Neural progenitor cell (in vitro differentiated cells): Measurements from ENCODE around the gene LACTB. TPM values are rescaled to one million over a fixed set of nuclear protein-coding genes. Genes with fewer than 3 reads are reported as not detected.

Experiments
- DNase-seq: peaks from one replicate; pipeline ENCODE4 v3.0.0-alpha.2; 2016; ENCODE audit warnings: low spot score
- H2AFZ ChIP-seq: fragments of 200-600 bp; sonication (generic); replicated peaks from 2 replicates; pipeline ENCODE4 v1.6.1; 2016; ENCODE audit warnings: antibody characterized with exemption
- H3F3A ChIP-seq: fragments of 200-600 bp; sonication (generic); 2 replicates; pipeline ENCODE4 v1.6.1; 2016; ENCODE audit warnings: antibody characterized with exemption, low read depth
- H3K27ac ChIP-seq: fragments of 200-600 bp; sonication (generic); 2 replicates; pipeline ENCODE4 v1.5.1; 2016; ENCODE audit warnings: mild to moderate bottlenecking
- H3K27me3 ChIP-seq: fragments of 200-600 bp; sonication (generic); 2 replicates; pipeline ENCODE4 v1.6.1; 2016; ENCODE audit warnings: mild to moderate bottlenecking, moderate library complexity
- H3K36me3 ChIP-seq: fragments of 200-600 bp; sonication (generic); 2 replicates; pipeline ENCODE4 v1.5.1; 2016
- H3K4me1 ChIP-seq: fragments of 200-600 bp; sonication (generic); 2 replicates; pipeline ENCODE4 v1.6.1; 2016; ENCODE audit warnings: mixed run types
- H3K4me2 ChIP-seq: fragments of 200-600 bp; sonication (generic); 2 replicates; pipeline ENCODE4 v1.6.1; 2016
- H3K4me3 ChIP-seq: fragments of 200-600 bp; sonication (generic); 2 replicates; pipeline ENCODE4 v1.5.1; 2016
- H3K79me2 ChIP-seq: fragments of 200-600 bp; sonication (generic); 2 replicates; pipeline ENCODE4 v1.6.1; 2016; ENCODE audit warnings: low read depth
- H3K9ac ChIP-seq: fragments of 200-600 bp; sonication (generic); 2 replicates; pipeline ENCODE4 v1.6.1; 2016
- H3K9me3 ChIP-seq: fragments of 200-600 bp; sonication (generic); 2 replicates; pipeline ENCODE4 v1.5.1; 2016; ENCODE audit warnings: low read depth
- H4K20me1 ChIP-seq: fragments of 200-600 bp; sonication (generic); 2 replicates; pipeline ENCODE4 v1.6.1; 2016; ENCODE audit warnings: low read depth
- H3K27ac Mint-ChIP-seq: 3 replicates; pipeline ENCODE4 v1.8.0; 2021; ENCODE audit warnings: mixed read lengths
- H3K27me3 Mint-ChIP-seq: 2 replicates; pipeline ENCODE4 v1.8.0; 2022; ENCODE audit warnings: low read depth, mild to moderate bottlenecking, inconsistent platforms, moderate library complexity, mixed read lengths; ENCODE audit not compliant: insufficient read depth
- H3K36me3 Mint-ChIP-seq: 3 replicates; pipeline ENCODE4 v1.8.0; 2021; ENCODE audit warnings: mixed read lengths
- H3K4me1 Mint-ChIP-seq: 3 replicates; pipeline ENCODE4 v1.8.0; 2021; ENCODE audit warnings: mixed read lengths
- H3K4me3 Mint-ChIP-seq: 3 replicates; pipeline ENCODE4 v1.8.0; 2021; ENCODE audit warnings: mild to moderate bottlenecking, moderate library complexity, mixed read lengths
- H3K9me3 Mint-ChIP-seq: 3 replicates; pipeline ENCODE4 v1.8.0; 2020; ENCODE audit warnings: mixed read lengths
- EZH2 ChIP-seq: fragments of 200-600 bp; sonication (generic); IDR thresholded peaks from 2 replicates; pipeline ENCODE4 v1.6.1; 2017; ENCODE audit warnings: antibody characterized with exemption, mild to moderate bottlenecking, moderate library complexity
- EZH2phosphoT487 ChIP-seq: fragments of 200-600 bp; sonication (generic); IDR thresholded peaks from 2 replicates; pipeline ENCODE4 v1.6.1; 2017; ENCODE audit warnings: antibody characterized with exemption
- total RNA-seq: library from RNA; depleted of rRNA; stranded (reverse); fragments of >200 nt; gene quantifications from 2 replicates; pipeline ENCODE4 v1.2.3, GENCODE V29; 2015; ENCODE audit warnings: low replicate concordance
- TF ChIP-seq, protein P1 (sequence below): fragments of 200-600 bp; sonication (generic); IDR thresholded peaks from 2 replicates; pipeline ENCODE4 v1.5.1; 2017; ENCODE audit warnings: antibody characterized with exemption, mild to moderate bottlenecking

The LACTB gene
- total RNA-seq, 1 donor from 2014 or later, result 3.6 TPM

DNA sequence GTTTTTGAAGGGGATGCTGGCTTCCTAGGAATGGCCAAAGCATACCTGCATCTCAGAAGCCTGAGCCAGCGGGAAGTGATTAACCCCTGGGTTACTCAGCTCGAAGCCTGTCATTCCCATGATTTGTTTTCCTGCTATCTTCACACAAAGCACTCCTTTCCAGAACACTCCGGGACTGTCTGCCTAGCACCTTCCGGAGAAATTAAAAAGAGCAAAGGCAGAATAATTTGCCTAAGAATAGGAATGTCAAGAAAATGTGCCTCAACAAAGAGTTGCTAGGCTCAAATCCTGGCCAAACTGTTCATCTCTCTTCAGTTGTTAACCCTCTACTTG, 45.0 kb upstream of the LACTB start:
- Histone ChIP-seq H3K4me2 (no peak overlapping the region), H3K9ac (no peak overlapping the region), H3K36me3 (no peaks in the 10 kb centered on the region), H3K79me2 (no peaks in the 10 kb centered on the region), H3F3A (peaks cover 48% of the 10 kb centered on the region), H3K4me3 (no peak overlapping the region), H4K20me1 (no peaks in the 10 kb centered on the region), H3K9me3 (no peaks in the 10 kb centered on the region), H2AFZ (no peak overlapping the region), H3K4me1 (peaks cover 37% of the 10 kb centered on the region), H3K27me3 (no peaks in the 10 kb centered on the region), H3K27ac (no peak overlapping the region)
- DNase-seq, result no peak
- H3K27ac Mint-ChIP-seq, result no peak overlapping the region
- TF ChIP-seq, protein P1, sequence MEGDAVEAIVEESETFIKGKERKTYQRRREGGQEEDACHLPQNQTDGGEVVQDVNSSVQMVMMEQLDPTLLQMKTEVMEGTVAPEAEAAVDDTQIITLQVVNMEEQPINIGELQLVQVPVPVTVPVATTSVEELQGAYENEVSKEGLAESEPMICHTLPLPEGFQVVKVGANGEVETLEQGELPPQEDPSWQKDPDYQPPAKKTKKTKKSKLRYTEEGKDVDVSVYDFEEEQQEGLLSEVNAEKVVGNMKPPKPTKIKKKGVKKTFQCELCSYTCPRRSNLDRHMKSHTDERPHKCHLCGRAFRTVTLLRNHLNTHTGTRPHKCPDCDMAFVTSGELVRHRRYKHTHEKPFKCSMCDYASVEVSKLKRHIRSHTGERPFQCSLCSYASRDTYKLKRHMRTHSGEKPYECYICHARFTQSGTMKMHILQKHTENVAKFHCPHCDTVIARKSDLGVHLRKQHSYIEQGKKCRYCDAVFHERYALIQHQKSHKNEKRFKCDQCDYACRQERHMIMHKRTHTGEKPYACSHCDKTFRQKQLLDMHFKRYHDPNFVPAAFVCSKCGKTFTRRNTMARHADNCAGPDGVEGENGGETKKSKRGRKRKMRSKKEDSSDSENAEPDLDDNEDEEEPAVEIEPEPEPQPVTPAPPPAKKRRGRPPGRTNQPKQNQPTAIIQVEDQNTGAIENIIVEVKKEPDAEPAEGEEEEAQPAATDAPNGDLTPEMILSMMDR, result no peak
- TF ChIP-seq EZH2phosphoT487 (no peak), EZH2 (no peak)
- H3K36me3 Mint-ChIP-seq, result peaks cover 10% of the 10 kb centered on the region
- peaks cover 33% of the 10 kb centered on the region for H3K4me1 Mint-ChIP-seq
- peaks cover 9% of the 10 kb centered on the region for H3K27me3 Mint-ChIP-seq
- H3K4me3 Mint-ChIP-seq, result no peak overlapping the region
- H3K9me3 Mint-ChIP-seq, result no peaks in the 10 kb centered on the region

GRCh38 chr15:63077952-63078351, 43.7 kb upstream of the LACTB start:
- Mint-ChIP-seq H3K4me1 (peaks cover 39% of the 10 kb centered on the region), H3K9me3 (no peaks in the 10 kb centered on the region), H3K36me3 (no peaks in the 10 kb centered on the region), H3K27ac (no peak overlapping the region), H3K4me3 (no peak overlapping the region), H3K27me3 (peaks cover 11% of the 10 kb centered on the region)
- DNase-seq, result peak; percentile 40
- Histone ChIP-seq H3K79me2 (no peaks in the 10 kb centered on the region), H3K9ac (no peak overlapping the region), H3K27me3 (no peaks in the 10 kb centered on the region), H2AFZ (no peak overlapping the region), H3K9me3 (no peaks in the 10 kb centered on the region), H4K20me1 (no peaks in the 10 kb centered on the region), H3K4me2 (peak overlapping the region; percentile 36), H3K4me1 (peaks cover 43% of the 10 kb centered on the region), H3K36me3 (no peaks in the 10 kb centered on the region), H3K27ac (no peak overlapping the region), H3F3A (peaks cover 40% of the 10 kb centered on the region), H3K4me3 (no peak overlapping the region)
- TF ChIP-seq, protein P1, result no peak
- no peak for TF ChIP-seq EZH2
- TF ChIP-seq EZH2phosphoT487, result no peak

- Histone ChIP-seq H3K9ac (no peak overlapping the region), H3K27me3 (no peaks in the 10 kb centered on the region), H3K36me3 (no peaks in the 10 kb centered on the region), H4K20me1 (no peaks in the 10 kb centered on the region), H3F3A (peaks cover 28% of the 10 kb centered on the region), H3K79me2 (no peaks in the 10 kb centered on the region), H3K27ac (no peak overlapping the region), H3K9me3 (no peaks in the 10 kb centered on the region), H3K4me1 (peaks cover 43% of the 10 kb centered on the region), H3K4me2 (no peak overlapping the region), H3K4me3 (no peak overlapping the region), H2AFZ (no peak overlapping the region)
- Mint-ChIP-seq H3K27ac (peak overlapping the region; percentile 42), H3K36me3 (no peaks in the 10 kb centered on the region), H3K9me3 (no peaks in the 10 kb centered on the region), H3K4me3 (no peak overlapping the region), H3K27me3 (peaks cover 15% of the 10 kb centered on the region), H3K4me1 (peaks cover 40% of the 10 kb centered on the region)
- no peak for DNase-seq
- TF ChIP-seq, protein P1, result no peak
- TF ChIP-seq EZH2, result no peak
- TF ChIP-seq EZH2phosphoT487, result no peak
Observed at GRCh38 chr15:63079947-63080626, 41.6 kb upstream of the LACTB start.
